Lower leg skin (tissue), 3 donors: Measurements from ENCODE around the gene CTBP2.

Source experiments
- CTCF ChIP-seq, 3 donors: fragments of 450-650 bp; IDR thresholded peaks; one replicate each; pipeline ENCODE4 v1.5.1; 2016; ENCODE audit warnings: antibody characterized with exemption in 3 of 3, mild to moderate bottlenecking in 3 of 3, moderate library complexity in 2 of 3
- POLR2A ChIP-seq, 2 donors: fragments of 450-650 bp; IDR thresholded peaks; one replicate each; pipeline ENCODE4 v1.6.1; 2016 to 2017; ENCODE audit warnings: antibody characterized with exemption in 2 of 2, mild to moderate bottlenecking in 1 of 2, moderate library complexity in 1 of 2

GRCh38 chr10:125124907-125125306 lies 35.5 kb downstream of the CTBP2 start:
- TF ChIP-seq POLR2A (IDR thresholded peaks at IDR 0.05): no peak
- no peak for TF ChIP-seq CTCF (IDR thresholded peaks at IDR 0.05)
